ENCODE data around the gene REV3L.

The REV3L gene

GRCh38 chr6:111418971-111419693 lies 63.9 kb downstream of the REV3L start:
- no peak overlapping the region for H3K27ac ChIP-seq
- TF ChIP-seq CTCF (conservative IDR thresholded peaks at IDR 0.05) = no peak

GRCh38 chr6:111417946-111418345 lies 65.1 kb downstream of the REV3L start:
- no peak for TF ChIP-seq CTCF (conservative IDR thresholded peaks at IDR 0.05)
- H3K27ac ChIP-seq = peak overlapping the region; percentile 46

GRCh38 chr6:111417181-111417585 lies 65.8 kb downstream of the REV3L start:
- no peak for TF ChIP-seq CTCF (conservative IDR thresholded peaks at IDR 0.05)

GRCh38 chr6:111416529-111416928 lies 66.5 kb downstream of the REV3L start:
- TF ChIP-seq CTCF (conservative IDR thresholded peaks at IDR 0.05) = no peak
- H3K27ac ChIP-seq = peak overlapping the region; percentile 46

More at GRCh38 chr6:111417181-111417585, 65.8 kb downstream of the REV3L start:
- H3K27ac ChIP-seq = peak overlapping the region; percentile 46

- TF ChIP-seq CTCF (conservative IDR thresholded peaks at IDR 0.05) = no peak
Observed at GRCh38 chr6:111414373-111414772, 68.6 kb downstream of the REV3L start.

GRCh38 chr6:111411978-111412566 lies 70.9 kb downstream of the REV3L start:
- H3K27ac ChIP-seq = no peak overlapping the region
- no peak for TF ChIP-seq CTCF (conservative IDR thresholded peaks at IDR 0.05)

More at GRCh38 chr6:111414373-111414772, 68.6 kb downstream of the REV3L start:
- no peak overlapping the region for H3K27ac ChIP-seq

GRCh38 chr6:111411046-111411445 lies 72.0 kb downstream of the REV3L start:
- no peak overlapping the region for H3K27ac ChIP-seq
- TF ChIP-seq CTCF (conservative IDR thresholded peaks at IDR 0.05) = no peak
